Endodermal cell (in vitro differentiated cells): ENCODE measurements around the gene CPEB3. TPM values are rescaled to one million over a fixed set of nuclear protein-coding genes. Genes with fewer than 3 reads are reported as not detected.

Experiments
- DNase-seq: peaks from one replicate; pipeline ENCODE4 v3.0.0-alpha.2; 2017
- H3K27ac ChIP-seq: 2 replicates; pipeline ENCODE4 v1.5.1; 2013; ENCODE audit warnings: mild to moderate bottlenecking, low read depth, low read length, moderate library complexity
- H3K27me3 ChIP-seq: 2 replicates; pipeline ENCODE4 v1.6.1; 2013; ENCODE audit warnings: mild to moderate bottlenecking, low read length, moderate library complexity; ENCODE audit not compliant: insufficient read depth, control insufficient read depth, poor library complexity, severe bottlenecking
- H3K36me3 ChIP-seq: 2 replicates; pipeline ENCODE4 v1.7.0; 2013; ENCODE audit warnings: mild to moderate bottlenecking, low read length, moderate library complexity; ENCODE audit not compliant: control insufficient read depth, insufficient read depth
- H3K4me1 ChIP-seq: one replicate; pipeline ENCODE4 v1.7.0; 2013; ENCODE audit warnings: low read length; ENCODE audit not compliant: control insufficient read depth, insufficient read depth
- H3K4me3 ChIP-seq: 2 replicates; pipeline ENCODE4 v1.5.1; 2013; ENCODE audit warnings: mild to moderate bottlenecking, low read length, moderate library complexity
- H3K9ac ChIP-seq: 2 replicates; pipeline ENCODE4 v1.6.1; 2013; ENCODE audit warnings: mild to moderate bottlenecking, low read length, moderate library complexity; ENCODE audit not compliant: poor library complexity, severe bottlenecking; ENCODE audit errors: extremely low read depth
- H3K9me3 ChIP-seq: 2 replicates; pipeline ENCODE4 v1.6.1; 2013; ENCODE audit warnings: mild to moderate bottlenecking, low read length, moderate library complexity; ENCODE audit not compliant: control insufficient read depth
- H3K27ac Mint-ChIP-seq: 2 replicates; pipeline ENCODE4 v1.8.0; 2020; ENCODE audit warnings: mixed read lengths
- H3K27me3 Mint-ChIP-seq: 2 replicates; pipeline ENCODE4 v1.8.0; 2021; ENCODE audit warnings: mild to moderate bottlenecking, mixed read lengths; ENCODE audit not compliant: insufficient read depth
- H3K36me3 Mint-ChIP-seq: 2 replicates; pipeline ENCODE4 v1.8.0; 2020; ENCODE audit warnings: low read depth, mixed read lengths
- H3K4me1 Mint-ChIP-seq: 2 replicates; pipeline ENCODE4 v1.8.0; 2020; ENCODE audit warnings: mixed read lengths
- H3K4me3 Mint-ChIP-seq: 2 replicates; pipeline ENCODE4 v1.8.0; 2020; ENCODE audit warnings: mild to moderate bottlenecking, moderate library complexity, mixed read lengths
- H3K9me3 Mint-ChIP-seq: 2 replicates; pipeline ENCODE4 v1.8.0; 2020; ENCODE audit warnings: mild to moderate bottlenecking, mixed read lengths
- CTCF ChIP-seq: fragments of 200-600 bp; sonication (generic); conservative IDR thresholded peaks from 2 replicates; pipeline ENCODE4 v1.5.0; 2021; ENCODE audit warnings: antibody characterized with exemption, mild to moderate bottlenecking
- WGBS, 2 experiments: methylation state at CpG; one replicate each; pipeline versions ENCODE4 v1.1.5 to v1.1.7; 2013; ENCODE audit warnings: missing lambda C conversion rate in 2 of 2, mixed read lengths in 1 of 2; ENCODE audit not compliant: insufficient coverage in 1 of 2, insufficient read length in 1 of 2; 5-methylcytosine and 5-hydroxymethylcytosine counted together
- total RNA-seq, 2 donors: library from RNA; stranded (reverse); fragmentation: NEBNext Ultra II Directional in 1 of 2; extraction: Animal tissue kit (Norgen Biotek cat#: 25700) in 1 of 2; gene quantifications; 2 replicates in 1 of 2; 3 replicates in 1 of 2; pipeline ENCODE4 v1.2.1, GENCODE V29; 2021

Gene CPEB3
- total RNA-seq, 2 donors from 2014 or later = 1.1 to 1.3 TPM

GRCh38 chr10:92103376-92104090, 187.3 kb downstream of the CPEB3 start:
- H3K4me3 ChIP-seq = no peak overlapping the region
- DNase-seq = no peak
- Mint-ChIP-seq H3K27me3 (no peaks in the 10 kb centered on the region), H3K27ac (no peak overlapping the region), H3K9me3 (no peaks in the 10 kb centered on the region), H3K4me1 (peaks cover 5% of the 10 kb centered on the region), H3K36me3 (no peaks in the 10 kb centered on the region), H3K4me3 (no peak overlapping the region)
- H3K9ac ChIP-seq = no peak overlapping the region
- TF ChIP-seq CTCF = no peak
- 94 to 100% methylated on average over 1 to 2 of the region's 2 CpGs for WGBS, 2 experiments
- H3K36me3 ChIP-seq = no peaks in the 10 kb centered on the region
- no peaks in the 10 kb centered on the region for H3K27me3 ChIP-seq
- no peaks in the 10 kb centered on the region for H3K9me3 ChIP-seq
- H3K4me1 ChIP-seq = no peaks in the 10 kb centered on the region
- H3K27ac ChIP-seq = no peak overlapping the region

GRCh38 chr10:92102601-92103213, 188.2 kb downstream of the CPEB3 start:
- 94 to 95% methylated on average over 4 of the region's 4 CpGs for WGBS, 2 experiments
- H3K27ac ChIP-seq = no peak overlapping the region
- Mint-ChIP-seq H3K4me3 (no peak overlapping the region), H3K4me1 (peaks cover 5% of the 10 kb centered on the region), H3K27ac (no peak overlapping the region), H3K36me3 (no peaks in the 10 kb centered on the region), H3K9me3 (no peaks in the 10 kb centered on the region), H3K27me3 (no peaks in the 10 kb centered on the region)
- no peaks in the 10 kb centered on the region for H3K36me3 ChIP-seq
- no peak overlapping the region for H3K4me3 ChIP-seq
- no peak for DNase-seq
- TF ChIP-seq CTCF = no peak
- no peaks in the 10 kb centered on the region for H3K4me1 ChIP-seq
- H3K27me3 ChIP-seq = no peaks in the 10 kb centered on the region
- H3K9ac ChIP-seq = no peak overlapping the region
- no peaks in the 10 kb centered on the region for H3K9me3 ChIP-seq

- no peak overlapping the region for H3K4me3 ChIP-seq
- no peaks in the 10 kb centered on the region for H3K9me3 ChIP-seq
- no peaks in the 10 kb centered on the region for H3K27me3 ChIP-seq
- no peak overlapping the region for H3K9ac ChIP-seq
- no peaks in the 10 kb centered on the region for H3K27me3 Mint-ChIP-seq
- no peak for DNase-seq
- H3K27ac ChIP-seq = no peak overlapping the region
- H3K36me3 Mint-ChIP-seq = no peaks in the 10 kb centered on the region
- no peak overlapping the region for H3K4me3 Mint-ChIP-seq
- H3K27ac Mint-ChIP-seq = no peak overlapping the region
- H3K36me3 ChIP-seq = no peaks in the 10 kb centered on the region
- H3K4me1 Mint-ChIP-seq = peaks cover 8% of the 10 kb centered on the region
- no peaks in the 10 kb centered on the region for H3K4me1 ChIP-seq
- TF ChIP-seq CTCF = no peak
- no peaks in the 10 kb centered on the region for H3K9me3 Mint-ChIP-seq
- 91% methylated on average over 2 of the region's 2 CpGs; no CpG with 5 or more reads in 1 of the 2 experiments for WGBS, 2 experiments
These were observed 195.9 kb downstream of the CPEB3 start for GRCh38 chr10:92094960-92095359.
